Astrocyte of the spinal cord (primary cell): ENCODE data around the gene ZNRD2.
A peak's percentile ranks its signal among the peaks of the same experiment; 100 is the strongest.

ENCODE experiments used
- DNase-seq: peaks from one replicate; pipeline ENCODE4 v3.0.0; 2011; ENCODE audit warnings: low read depth, low spot score
- H3K4me3 ChIP-seq: 2 replicates; pipeline ENCODE4 v1.5.1; 2011; ENCODE audit warnings: low read depth, mild to moderate bottlenecking, low read length, moderate library complexity
- in situ Hi-C: cut with HindIII; loops from 2 replicates; pipeline ENCODE4 v1.10.0; 2017; ENCODE audit warnings: low sequenced_read_pairs
- TF ChIP-seq, protein P1 (sequence below): IDR thresholded peaks from 2 replicates; pipeline ENCODE4 v1.5.1; 2012; ENCODE audit warnings: low read depth, mild to moderate bottlenecking, low read length, inconsistent platforms

ZNRD2 gene

DNA sequence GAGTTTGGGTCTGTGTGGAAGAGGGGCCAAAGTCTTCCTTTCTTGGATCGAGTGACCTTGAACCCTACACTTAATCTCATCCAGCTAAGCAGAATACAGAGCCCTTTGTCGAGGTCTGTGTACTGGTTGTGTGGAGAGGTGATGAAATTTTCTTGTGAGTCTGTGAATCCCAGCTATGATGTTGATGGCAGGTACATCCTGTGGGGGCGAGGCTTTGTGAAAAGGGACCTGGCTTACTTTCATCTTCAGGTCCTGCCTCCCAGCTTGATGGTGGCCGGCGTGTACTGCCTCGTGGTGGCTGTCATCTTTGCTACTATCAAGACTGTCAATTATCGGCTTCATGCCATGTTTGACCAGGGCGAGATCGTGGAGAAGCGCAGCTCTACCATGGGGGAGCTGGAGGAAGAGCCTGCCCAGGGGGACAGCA, 46.3 kb downstream of the ZNRD2 start:
- TF ChIP-seq, protein P1, sequence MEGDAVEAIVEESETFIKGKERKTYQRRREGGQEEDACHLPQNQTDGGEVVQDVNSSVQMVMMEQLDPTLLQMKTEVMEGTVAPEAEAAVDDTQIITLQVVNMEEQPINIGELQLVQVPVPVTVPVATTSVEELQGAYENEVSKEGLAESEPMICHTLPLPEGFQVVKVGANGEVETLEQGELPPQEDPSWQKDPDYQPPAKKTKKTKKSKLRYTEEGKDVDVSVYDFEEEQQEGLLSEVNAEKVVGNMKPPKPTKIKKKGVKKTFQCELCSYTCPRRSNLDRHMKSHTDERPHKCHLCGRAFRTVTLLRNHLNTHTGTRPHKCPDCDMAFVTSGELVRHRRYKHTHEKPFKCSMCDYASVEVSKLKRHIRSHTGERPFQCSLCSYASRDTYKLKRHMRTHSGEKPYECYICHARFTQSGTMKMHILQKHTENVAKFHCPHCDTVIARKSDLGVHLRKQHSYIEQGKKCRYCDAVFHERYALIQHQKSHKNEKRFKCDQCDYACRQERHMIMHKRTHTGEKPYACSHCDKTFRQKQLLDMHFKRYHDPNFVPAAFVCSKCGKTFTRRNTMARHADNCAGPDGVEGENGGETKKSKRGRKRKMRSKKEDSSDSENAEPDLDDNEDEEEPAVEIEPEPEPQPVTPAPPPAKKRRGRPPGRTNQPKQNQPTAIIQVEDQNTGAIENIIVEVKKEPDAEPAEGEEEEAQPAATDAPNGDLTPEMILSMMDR, result no peak
- no peak for DNase-seq
- peak overlapping the region; percentile 78 for H3K4me3 ChIP-seq
- in situ Hi-C loops, result no loop called here

DNA sequence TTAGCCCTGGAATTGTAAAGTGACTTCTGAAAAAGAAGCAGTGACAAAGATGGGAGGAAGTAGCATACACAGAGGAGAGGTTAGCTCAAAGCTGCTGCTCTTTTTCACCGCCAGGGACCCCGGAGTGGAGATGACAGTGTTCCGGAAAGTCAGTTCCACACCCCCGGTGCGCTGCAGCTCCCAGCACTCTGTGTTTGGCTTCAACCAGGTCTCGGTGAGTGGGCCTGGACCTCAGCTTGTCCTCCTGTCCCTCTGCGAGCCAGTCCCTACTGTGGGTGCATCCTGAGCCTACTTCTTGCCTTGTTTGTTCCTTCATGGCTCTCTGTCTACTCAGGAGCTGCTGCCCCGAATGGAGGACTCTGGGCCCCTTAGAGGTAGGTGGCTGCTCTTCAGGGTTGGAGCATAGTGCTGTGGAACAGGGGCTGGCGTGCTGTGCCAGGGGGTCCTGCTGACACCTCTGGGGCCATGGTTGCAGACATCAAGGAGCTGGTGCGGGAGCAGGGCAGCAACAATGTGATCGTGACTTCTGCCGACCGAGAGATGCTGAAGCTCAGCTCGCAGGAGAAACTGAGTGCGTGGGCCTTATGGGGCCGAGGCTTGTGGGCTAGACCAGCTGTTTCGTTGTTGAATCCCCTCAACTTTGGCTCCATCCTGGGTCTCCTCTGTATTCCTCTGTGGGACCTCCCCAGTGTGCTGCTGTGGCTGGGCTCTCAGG, 47.0 kb downstream of the ZNRD2 start:
- TF ChIP-seq, protein P1, result no peak
- peak overlapping the region; percentile 78 for H3K4me3 ChIP-seq
- in situ Hi-C loops, result no loop called here
- no peak for DNase-seq

DNA sequence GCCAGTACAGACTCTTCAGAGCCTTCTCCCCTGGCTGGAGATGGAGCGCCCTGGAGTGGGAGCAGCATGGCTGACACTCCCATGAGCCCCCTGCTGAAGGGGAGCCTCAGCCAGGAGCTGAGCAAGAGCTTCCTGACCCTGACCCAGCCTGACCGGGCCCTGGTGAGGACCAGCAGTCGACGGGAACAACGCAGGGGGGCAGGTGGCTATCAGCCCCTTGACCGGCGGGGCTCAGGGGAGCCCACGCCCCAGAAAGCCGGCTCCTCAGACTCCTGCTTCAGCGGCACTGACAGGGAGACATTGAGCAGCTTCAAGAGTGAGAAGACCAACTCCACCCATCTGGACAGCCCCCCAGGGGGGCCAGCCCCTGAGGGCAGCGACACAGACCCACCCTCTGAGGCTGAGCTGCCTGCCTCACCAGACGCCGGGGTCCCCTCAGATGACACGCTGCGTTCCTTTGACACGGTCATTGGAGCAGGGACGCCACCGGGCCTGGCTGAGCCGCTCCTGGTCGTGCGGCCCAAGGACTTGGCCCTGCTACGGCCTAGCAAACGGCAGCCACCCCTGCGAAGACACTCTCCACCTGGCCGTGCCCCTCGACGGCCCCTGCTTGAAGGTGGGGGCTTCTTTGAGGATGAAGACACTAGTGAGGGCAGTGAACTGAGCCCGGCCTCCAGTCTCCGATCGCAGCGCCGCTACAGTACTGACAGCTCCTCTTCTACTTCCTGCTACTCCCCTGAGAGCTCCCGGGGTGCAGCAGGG, 47.9 kb downstream of the ZNRD2 start:
- H3K4me3 ChIP-seq, result no peak overlapping the region
- TF ChIP-seq, protein P1, result no peak
- DNase-seq, result no peak
- in situ Hi-C loops, result no loop called here

DNA sequence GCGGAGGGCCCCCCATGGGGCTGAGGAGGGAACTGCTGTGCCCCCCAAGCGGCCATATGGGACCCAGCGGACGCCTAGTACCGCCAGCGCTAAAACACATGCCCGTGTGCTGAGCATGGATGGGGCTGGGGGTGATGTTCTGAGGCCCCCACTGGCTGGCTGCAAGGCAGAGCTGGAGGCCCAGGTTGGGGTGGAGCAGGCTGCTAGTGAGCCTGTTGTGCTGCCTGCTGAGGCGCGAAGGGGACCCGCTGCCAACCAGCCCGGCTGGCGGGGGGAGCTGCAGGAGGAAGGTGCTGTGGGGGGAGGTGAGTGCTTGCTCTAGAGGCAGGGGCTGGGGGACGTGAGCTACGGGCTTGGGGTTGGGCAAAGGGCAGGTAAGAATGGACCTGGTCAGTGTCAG, 48.5 kb downstream of the ZNRD2 start:
- TF ChIP-seq, protein P1, result no peak
- in situ Hi-C loops, result no loop called here
- no peak overlapping the region for H3K4me3 ChIP-seq
- DNase-seq, result no peak

DNA sequence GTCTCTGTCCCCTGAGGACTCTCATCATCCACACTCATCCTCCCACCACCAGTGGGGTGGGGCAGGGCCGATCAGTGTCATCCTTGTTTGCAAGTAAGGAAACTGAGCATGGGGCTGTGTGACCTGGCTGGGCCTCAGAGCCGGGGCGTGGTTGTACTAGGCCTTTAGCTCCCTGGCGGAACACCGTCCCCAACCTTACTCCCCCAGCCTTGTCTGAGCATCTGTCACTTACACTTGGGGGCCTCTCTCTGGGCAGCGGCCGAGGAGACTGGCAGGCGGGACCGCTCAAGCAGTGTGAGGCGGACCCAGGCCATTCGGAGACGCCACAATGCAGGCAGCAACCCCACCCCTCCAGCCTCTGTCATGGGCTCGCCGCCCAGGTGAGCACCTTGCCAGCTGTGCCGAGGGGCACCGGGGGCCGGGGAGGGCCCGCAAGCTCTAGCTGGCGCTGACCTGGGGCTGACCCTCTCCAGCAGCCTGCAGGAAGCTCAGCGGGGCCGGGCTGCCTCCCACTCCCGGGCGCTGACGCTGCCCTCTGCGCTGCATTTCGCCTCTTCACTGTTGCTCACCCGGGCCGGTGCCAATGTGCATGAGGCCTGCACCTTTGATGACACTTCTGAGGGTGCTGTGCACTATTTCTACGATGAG, 49.1 kb downstream of the ZNRD2 start:
- TF ChIP-seq, protein P1, result no peak
- in situ Hi-C loops, result no loop called here
- H3K4me3 ChIP-seq, result no peak overlapping the region
- DNase-seq, result no peak

DNA sequence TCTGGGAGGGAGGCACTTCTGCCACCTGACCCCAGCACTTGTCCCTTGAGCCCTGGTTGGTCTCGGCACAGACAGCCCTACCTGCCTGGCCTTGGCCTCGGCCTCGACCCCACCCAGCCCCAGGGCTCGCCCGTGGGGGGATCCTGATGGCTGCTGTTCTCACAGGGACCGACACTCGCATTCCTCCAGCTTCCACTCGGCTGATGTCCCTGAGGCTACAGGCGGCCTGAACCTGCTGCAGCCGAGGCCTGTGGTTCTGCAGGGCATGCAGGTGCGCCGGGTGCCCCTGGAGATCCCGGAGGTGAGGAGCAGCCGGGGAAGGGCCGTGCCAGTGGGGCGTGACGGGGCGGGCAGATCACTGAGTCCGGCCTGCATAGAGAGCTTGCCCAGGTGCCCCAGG, 50.4 kb downstream of the ZNRD2 start:
- H3K4me3 ChIP-seq, result no peak overlapping the region
- in situ Hi-C loops, result no loop called here
- TF ChIP-seq, protein P1, result no peak
- no peak for DNase-seq
